Measurements from ENCODE around the gene HES3.

Gene HES3

GRCh38 chr1:6260433-6260934 lies 16.5 kb downstream of the HES3 start:
- no peak overlapping the region for H2AFZ ChIP-seq (ENCODE audit: low read length)

GRCh38 chr1:6260961-6261614 lies 17.1 kb downstream of the HES3 start, which contains the start of gene GPR153:
TSS of gene GPR153 (minus strand) at chr1:6261098. CDS start at chr1:6254905, 6,193 bp downstream.
- H3K4me3 ChIP-seq (ENCODE audit: low read length): peak within 1 kb of the TSS; percentile 57; the same call in 1 of the 2 replicates
- no peak within 1 kb of the TSS for H3K9ac ChIP-seq (ENCODE audit: low read length)
- peak within 1 kb of the TSS; percentile 90 for H3K4me2 ChIP-seq (ENCODE audit: low read depth, low read length)

More at GRCh38 chr1:6260433-6260934, 16.5 kb downstream of the HES3 start:
- no peak overlapping the region for H3K9ac ChIP-seq (ENCODE audit: low read length)
- no peaks in the 10 kb centered on the region for H3K79me2 ChIP-seq (ENCODE audit: low read length)
- TF ChIP-seq EZH2 (optimal IDR thresholded peaks at IDR 0.05; ENCODE audit: low read depth, low read length) (no peak), EZH2phosphoT487 (IDR thresholded peaks at IDR 0.05; ENCODE audit: low read length) (no peak), CTCF (IDR thresholded peaks at IDR 0.05; ENCODE audit: low read length) (no peak)
- H3K4me2 ChIP-seq (ENCODE audit: low read depth, low read length): peak overlapping the region; percentile 90
- H4K20me1 ChIP-seq (ENCODE audit: insufficient read depth, low read length): no peaks in the 10 kb centered on the region
- no peaks in the 10 kb centered on the region for H3K36me3 ChIP-seq (replicated peaks; ENCODE audit: insufficient read depth, low read length)
- H3K4me1 ChIP-seq (ENCODE audit: low read length): no peaks in the 10 kb centered on the region
- H3K9me3 ChIP-seq (replicated peaks; ENCODE audit: insufficient read depth, low read length): no peaks in the 10 kb centered on the region
- peak overlapping the region; percentile 57; the same call in 1 of the 2 replicates for H3K4me3 ChIP-seq (ENCODE audit: low read length)
- H3K27ac ChIP-seq (ENCODE audit: low read length): no peak overlapping the region
- H3K27me3 ChIP-seq (replicated peaks; ENCODE audit: insufficient read depth, low read length): peaks cover 51% of the 10 kb centered on the region
- H3F3A ChIP-seq (ENCODE audit: insufficient read depth, low read length): no peaks in the 10 kb centered on the region
- H3K9me2 ChIP-seq (replicated peaks; ENCODE audit: insufficient read depth, low read length): no peaks in the 10 kb centered on the region
- no peak for DNase-seq

GRCh38 chr1:6261615-6261995 lies 17.6 kb downstream of the HES3 start:
- no peaks in the 10 kb centered on the region for H3K36me3 ChIP-seq (replicated peaks; ENCODE audit: insufficient read depth, low read length)
- H3K4me2 ChIP-seq (ENCODE audit: low read depth, low read length): peak overlapping the region; percentile 55; the same call in 1 of the 2 replicates
- TF ChIP-seq EZH2 (optimal IDR thresholded peaks at IDR 0.05; ENCODE audit: low read depth, low read length) (no peak), EZH2phosphoT487 (IDR thresholded peaks at IDR 0.05; ENCODE audit: low read length) (no peak), CTCF (IDR thresholded peaks at IDR 0.05; ENCODE audit: low read length) (no peak)
- no peaks in the 10 kb centered on the region for H3K79me2 ChIP-seq (ENCODE audit: low read length)
- peaks cover 43% of the 10 kb centered on the region for H3K27me3 ChIP-seq (replicated peaks; ENCODE audit: insufficient read depth, low read length)
- no peak overlapping the region for H3K4me3 ChIP-seq (ENCODE audit: low read length)
- H3K9me3 ChIP-seq (replicated peaks; ENCODE audit: insufficient read depth, low read length): no peaks in the 10 kb centered on the region
- no peak for DNase-seq
- H4K20me1 ChIP-seq (ENCODE audit: insufficient read depth, low read length): no peaks in the 10 kb centered on the region
- no peak overlapping the region for H3K9ac ChIP-seq (ENCODE audit: low read length)
- no peaks in the 10 kb centered on the region for H3F3A ChIP-seq (ENCODE audit: insufficient read depth, low read length)
- no peaks in the 10 kb centered on the region for H3K4me1 ChIP-seq (ENCODE audit: low read length)
- H2AFZ ChIP-seq (ENCODE audit: low read length): no peak overlapping the region
- no peak overlapping the region for H3K27ac ChIP-seq (ENCODE audit: low read length)
- no peaks in the 10 kb centered on the region for H3K9me2 ChIP-seq (replicated peaks; ENCODE audit: insufficient read depth, low read length)

More at GRCh38 chr1:6260961-6261614, 17.1 kb downstream of the HES3 start, which contains the start of gene GPR153:
- DNase-seq: peak; percentile 45
- Histone ChIP-seq H3K9me3 (replicated peaks; ENCODE audit: insufficient read depth, low read length) (no peaks in the 10 kb centered on the region), H4K20me1 (ENCODE audit: insufficient read depth, low read length) (no peaks in the 10 kb centered on the region), H3F3A (ENCODE audit: insufficient read depth, low read length) (no peaks in the 10 kb centered on the region), H2AFZ (ENCODE audit: low read length) (no peak within 1 kb of the TSS), H3K36me3 (replicated peaks; ENCODE audit: insufficient read depth, low read length) (no peaks in the 10 kb centered on the region), H3K9me2 (replicated peaks; ENCODE audit: insufficient read depth, low read length) (no peaks in the 10 kb centered on the region), H3K27me3 (replicated peaks; ENCODE audit: insufficient read depth, low read length) (peaks cover 48% of the 10 kb centered on the region), H3K27ac (ENCODE audit: low read length) (no peak within 1 kb of the TSS), H3K4me1 (ENCODE audit: low read length) (no peaks in the 10 kb centered on the region), H3K79me2 (ENCODE audit: low read length) (no peaks in the 10 kb centered on the region)
- TF ChIP-seq CTCF (IDR thresholded peaks at IDR 0.05; ENCODE audit: low read length) (no peak), EZH2 (optimal IDR thresholded peaks at IDR 0.05; ENCODE audit: low read depth, low read length) (no peak), EZH2phosphoT487 (IDR thresholded peaks at IDR 0.05; ENCODE audit: low read length) (no peak)
